GM12891 (cell line): Measurements from ENCODE around the gene ZNF473.
"Not testable (repeated sequence)": the region's sequence is repeated elsewhere in the genome, so short reads cannot be mapped to it uniquely, and the experiment has no call there.

ENCODE experiments used
- SPI1 ChIP-seq: IDR thresholded peaks from 2 replicates; pipeline ENCODE4 v1.6.1; 2011; ENCODE audit warnings: low read depth, low read length, control low read depth
- TAF1 ChIP-seq: IDR thresholded peaks from 2 replicates; pipeline ENCODE4 v1.6.1; 2011; ENCODE audit warnings: low read depth, low read length, control low read depth

DNA sequence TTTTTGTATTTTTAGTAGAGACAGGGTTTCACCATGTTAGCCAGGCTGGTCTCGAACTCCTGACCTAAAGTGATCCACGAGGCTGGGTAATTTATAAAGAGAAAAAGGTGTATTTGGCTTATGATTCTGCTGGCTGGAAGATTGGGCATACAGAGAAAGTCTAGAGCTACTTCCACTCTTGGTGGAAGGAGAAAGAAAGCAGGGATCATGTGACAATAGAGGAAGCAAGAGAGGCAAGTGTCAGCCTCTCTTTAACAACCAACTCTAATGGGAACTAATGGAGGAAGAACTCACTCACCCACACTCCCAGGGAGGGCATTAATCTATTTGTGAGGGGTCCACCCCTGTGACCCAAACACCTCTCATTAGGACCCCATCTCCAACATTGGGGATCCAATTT lies 58.6 kb downstream of the ZNF473 start:
- not testable (repeated sequence) for TF ChIP-seq SPI1, TAF1
